Islet precursor cell (in vitro differentiated cells): ENCODE data around the gene FTCD.
A peak's percentile ranks its signal among the peaks of the same experiment; 100 is the strongest.
"Not testable (repeated sequence)": the region's sequence is repeated elsewhere in the genome, so short reads cannot be mapped to it uniquely, and the experiment has no call there.

Experiments
- DNase-seq: peaks from one replicate; pipeline ENCODE4 v3.0.0-alpha.2; 2018

Gene FTCD

GRCh38 chr21:46171585-46171984 is 16.2 kb upstream of the FTCD start:
- DNase-seq, result no peak

- not testable (repeated sequence) for DNase-seq
Measured at GRCh38 chr21:46170436-46171193, 15.2 kb upstream of the FTCD start.

- DNase-seq, result no peak
Measured at GRCh38 chr21:46168659-46169386, 13.4 kb upstream of the FTCD start.

GRCh38 chr21:46168238-46168637 is 12.9 kb upstream of the FTCD start:
- DNase-seq, result peak; percentile 50

GRCh38 chr21:46165098-46165497 is 9.7 kb upstream of the FTCD start:
- no peak for DNase-seq

GRCh38 chr21:46163380-46163779 is 8.0 kb upstream of the FTCD start:
- DNase-seq, result no peak

GRCh38 chr21:46161633-46162592 is 6.5 kb upstream of the FTCD start:
- DNase-seq, result no peak

GRCh38 chr21:46160907-46161632 is 5.7 kb upstream of the FTCD start:
- DNase-seq, result no peak

- no peak for DNase-seq
Measured at GRCh38 chr21:46160657-46160906, 5.2 kb upstream of the FTCD start.

- DNase-seq, result no peak
Measured at GRCh38 chr21:46159841-46160656, 4.7 kb upstream of the FTCD start.

- DNase-seq, result peak; percentile 40
Measured at GRCh38 chr21:46159390-46159789, 4.0 kb upstream of the FTCD start.

- DNase-seq, result no peak
Measured at GRCh38 chr21:46158666-46159300, 3.4 kb upstream of the FTCD start.

- no peak for DNase-seq
Measured at GRCh38 chr21:46157987-46158451, 2.6 kb upstream of the FTCD start.

GRCh38 chr21:46157396-46157986 is 2.1 kb upstream of the FTCD start:
- no peak for DNase-seq

GRCh38 chr21:46156678-46157077 is 1.3 kb upstream of the FTCD start:
- DNase-seq, result no peak

GRCh38 chr21:46156378-46156645 is 933 bp upstream of the FTCD start:
- DNase-seq, result no peak

GRCh38 chr21:46154955-46155513 is 345 bp downstream of the FTCD start:
- DNase-seq, result peak; percentile 47

GRCh38 chr21:46154155-46154954 is 1.0 kb downstream of the FTCD start:
- peak; percentile 51 for DNase-seq

- peak; percentile 86 for DNase-seq
Measured at GRCh38 chr21:46153247-46154154, 1.9 kb downstream of the FTCD start.
